ENCODE measurements around the gene NAT10.
"Not testable (repeated sequence)": the region's sequence is repeated elsewhere in the genome, so short reads cannot be mapped to it uniquely, and the experiment has no call there.

Gene NAT10

GRCh38 chr11:34105079-34105956 lies at the start of gene NAT10:
TSS of gene NAT10 (plus strand) at chr11:34105629. CDS start at chr11:34108226, 2,597 bp downstream.
- peak; percentile 93 to 97 for DNase-seq (ENCODE audit: low read depth in 2 of 2)

GRCh38 chr11:34056672-34057071 lies 48.8 kb upstream of the NAT10 start:
- no peak for DNase-seq (ENCODE audit: low read depth in 2 of 2)

GRCh38 chr11:34063061-34063795 lies 42.2 kb upstream of the NAT10 start:
- no peak for DNase-seq (ENCODE audit: low read depth in 2 of 2)

- DNase-seq (ENCODE audit: low read depth in 2 of 2): no peak
Measured at GRCh38 chr11:34064291-34064690, 41.1 kb upstream of the NAT10 start.

GRCh38 chr11:34065505-34066203 lies 39.8 kb upstream of the NAT10 start:
- DNase-seq (ENCODE audit: low read depth in 2 of 2): no peak

- DNase-seq (ENCODE audit: low read depth in 2 of 2): not testable (repeated sequence)
Measured at GRCh38 chr11:34066766-34067165, 38.7 kb upstream of the NAT10 start.

- no peak for DNase-seq (ENCODE audit: low read depth in 2 of 2)
Measured at GRCh38 chr11:34067383-34068065, 37.9 kb upstream of the NAT10 start.

- no peak for DNase-seq (ENCODE audit: low read depth in 2 of 2)
Measured at GRCh38 chr11:34068111-34068510, 37.3 kb upstream of the NAT10 start.

GRCh38 chr11:34071306-34071705 lies 34.1 kb upstream of the NAT10 start:
- DNase-seq (ENCODE audit: low read depth in 2 of 2): not testable (repeated sequence)

GRCh38 chr11:34072041-34072440 lies 33.4 kb upstream of the NAT10 start:
- DNase-seq (ENCODE audit: low read depth in 2 of 2): no peak

GRCh38 chr11:34072832-34073231 lies 32.6 kb upstream of the NAT10 start:
- no peak for DNase-seq (ENCODE audit: low read depth in 2 of 2)

- DNase-seq (ENCODE audit: low read depth in 2 of 2): no peak
Measured at GRCh38 chr11:34074391-34074790, 31.0 kb upstream of the NAT10 start.

GRCh38 chr11:34075178-34075820 lies 30.1 kb upstream of the NAT10 start:
- no peak for DNase-seq (ENCODE audit: low read depth in 2 of 2)

GRCh38 chr11:34080609-34081008 lies 24.8 kb upstream of the NAT10 start:
- DNase-seq (ENCODE audit: low read depth in 2 of 2): no peak

- DNase-seq (ENCODE audit: low read depth in 2 of 2): no peak
Measured at GRCh38 chr11:34084637-34085036, 20.8 kb upstream of the NAT10 start.

GRCh38 chr11:34086554-34087283 lies 18.7 kb upstream of the NAT10 start:
- DNase-seq (ENCODE audit: low read depth in 2 of 2): no peak

- no peak for DNase-seq (ENCODE audit: low read depth in 2 of 2)
Measured at GRCh38 chr11:34091825-34092224, 13.6 kb upstream of the NAT10 start.

- DNase-seq (ENCODE audit: low read depth in 2 of 2): not testable (repeated sequence)
Measured at GRCh38 chr11:34094900-34095299, 10.5 kb upstream of the NAT10 start.

- no peak for DNase-seq (ENCODE audit: low read depth in 2 of 2)
Measured at GRCh38 chr11:34098813-34099212, 6.6 kb upstream of the NAT10 start.

GRCh38 chr11:34104680-34105078 lies 750 bp upstream of the NAT10 start:
- DNase-seq (ENCODE audit: low read depth in 2 of 2): no peak

Measured in stimulated activated CD8-positive, alpha-beta memory T cell treated with anti-CD3 and anti-CD28 coated beads, Interleukin-2, amount 100 ng/mL, for 1 hour (primary cell).